ENCODE results near the gene RNF182. TPM values are rescaled to one million over a fixed set of nuclear protein-coding genes. Genes with fewer than 3 reads are reported as not detected.
"Not testable (repeated sequence)": the region's sequence is repeated elsewhere in the genome, so short reads cannot be mapped to it uniquely, and the experiment has no call there.

The RNF182 gene
- total RNA-seq (2014; rRNA removed; shearing (Covaris generic)), result 0.10 and 0.20 TPM in 2 replicates

- H3K27me3 ChIP-seq, result no peaks in the 10 kb centered on the region
- peak within 1 kb of the TSS; percentile 54 for H3K4me3 ChIP-seq
- H3K9me3 ChIP-seq (replicated peaks), result no peaks in the 10 kb centered on the region
- H3K36me3 ChIP-seq, result no peaks in the 10 kb centered on the region
- H3K27ac ChIP-seq, result no peak within 1 kb of the TSS
- no peaks in the 10 kb centered on the region for H3K4me1 ChIP-seq
- no peak for DNase-seq
Measured at GRCh38 chr6:13924949-13925881, at the start of gene RNF182. TSS of gene RNF182 (plus strand) at chr6:13924952. CDS start at chr6:13977120, 52,168 bp downstream.

DNA sequence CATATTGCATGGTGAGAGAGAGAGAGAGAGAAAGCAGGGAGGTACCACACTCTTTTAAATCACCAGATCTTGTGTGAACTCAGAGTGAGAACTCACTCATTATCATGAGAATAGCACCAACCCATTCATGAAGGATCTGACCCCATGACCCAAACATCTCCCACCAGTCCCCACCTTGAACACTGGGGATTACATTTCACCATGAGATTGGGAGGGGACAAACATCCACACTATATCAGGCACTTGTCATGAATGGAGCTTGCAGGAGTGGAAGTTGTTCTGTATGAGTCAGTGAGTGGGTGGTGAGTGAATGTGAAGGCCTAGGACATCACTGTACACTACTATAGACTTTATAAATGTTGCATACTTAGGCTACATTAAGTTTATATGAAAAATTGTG is 47.7 kb upstream of the RNF182 start:
- Histone ChIP-seq H3K27ac (no peak overlapping the region), H3K4me1 (no peaks in the 10 kb centered on the region), H3K36me3 (no peaks in the 10 kb centered on the region), H3K4me3 (no peak overlapping the region), H3K27me3 (no peaks in the 10 kb centered on the region), H3K9me3 (replicated peaks) (no peaks in the 10 kb centered on the region)
- DNase-seq, result no peak

DNA sequence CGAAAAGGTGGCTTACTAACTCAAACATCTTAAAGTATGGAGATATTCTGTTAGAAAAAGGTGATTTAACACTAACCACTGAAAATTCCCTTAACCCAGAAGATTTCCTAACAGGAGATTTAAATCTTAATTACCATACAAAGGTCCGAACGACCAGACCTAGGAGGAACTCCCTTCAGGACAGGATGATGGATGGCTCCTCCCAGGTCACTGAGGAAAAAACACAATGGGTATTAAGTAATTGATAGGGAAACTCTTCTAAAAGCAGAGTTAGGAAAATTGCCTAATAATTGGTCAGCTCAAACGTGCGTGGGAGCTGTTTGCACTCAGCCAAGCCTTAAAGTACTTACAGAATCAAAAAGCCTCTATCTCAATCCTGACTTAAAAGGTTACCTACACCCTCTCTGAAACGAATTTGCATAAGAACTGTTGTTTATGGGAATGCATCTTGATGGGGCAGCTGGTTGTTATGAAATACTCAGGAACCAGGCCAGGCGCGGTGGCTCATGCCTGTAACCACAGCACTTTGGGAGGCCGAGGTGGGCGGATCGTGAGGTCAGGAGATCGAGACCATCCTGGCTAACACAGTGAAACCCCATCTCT is 44.6 kb upstream of the RNF182 start:
- not testable (repeated sequence) for H3K4me1 ChIP-seq; DNase-seq; H3K36me3 ChIP-seq; H3K27ac ChIP-seq; H3K27me3 ChIP-seq; H3K4me3 ChIP-seq; H3K9me3 ChIP-seq (replicated peaks)

DNA sequence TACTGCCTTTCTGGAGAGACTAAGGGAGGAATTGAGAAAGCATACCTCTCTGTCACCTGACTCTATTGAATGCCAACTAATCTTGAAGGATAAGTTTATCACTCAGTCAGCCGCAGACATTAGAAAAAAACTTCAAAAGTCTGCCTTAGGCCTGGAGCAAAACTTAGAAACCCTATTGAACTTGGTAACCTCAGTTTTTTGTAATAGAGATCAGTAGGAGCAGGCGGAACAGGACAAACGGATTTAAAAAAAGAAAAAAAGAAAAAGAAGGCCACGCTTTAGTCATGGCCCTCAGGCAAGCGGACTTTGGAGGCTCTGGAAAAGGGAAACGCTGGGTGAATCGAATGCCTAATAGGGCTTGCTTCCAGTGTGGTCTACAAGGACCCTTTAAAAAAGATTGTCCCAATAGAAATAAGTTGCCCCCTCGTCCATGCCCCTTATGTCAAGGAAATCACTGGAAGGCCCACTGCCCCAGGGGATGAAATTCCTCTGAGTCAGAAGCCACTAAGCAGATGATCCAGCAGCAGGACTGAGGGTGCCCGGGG is 43.1 kb upstream of the RNF182 start:
- Histone ChIP-seq H3K4me1 (no peaks in the 10 kb centered on the region), H3K4me3 (no peak overlapping the region), H3K27me3 (no peaks in the 10 kb centered on the region), H3K9me3 (replicated peaks) (no peaks in the 10 kb centered on the region), H3K27ac (no peak overlapping the region), H3K36me3 (no peaks in the 10 kb centered on the region)
- DNase-seq, result no peak

GRCh38 chr6:13883966-13884365 is 40.8 kb upstream of the RNF182 start:
- Histone ChIP-seq H3K27me3 (no peaks in the 10 kb centered on the region), H3K4me1 (no peaks in the 10 kb centered on the region), H3K27ac (no peak overlapping the region), H3K9me3 (replicated peaks) (no peaks in the 10 kb centered on the region), H3K4me3 (no peak overlapping the region), H3K36me3 (no peaks in the 10 kb centered on the region)
- DNase-seq, result no peak

DNA sequence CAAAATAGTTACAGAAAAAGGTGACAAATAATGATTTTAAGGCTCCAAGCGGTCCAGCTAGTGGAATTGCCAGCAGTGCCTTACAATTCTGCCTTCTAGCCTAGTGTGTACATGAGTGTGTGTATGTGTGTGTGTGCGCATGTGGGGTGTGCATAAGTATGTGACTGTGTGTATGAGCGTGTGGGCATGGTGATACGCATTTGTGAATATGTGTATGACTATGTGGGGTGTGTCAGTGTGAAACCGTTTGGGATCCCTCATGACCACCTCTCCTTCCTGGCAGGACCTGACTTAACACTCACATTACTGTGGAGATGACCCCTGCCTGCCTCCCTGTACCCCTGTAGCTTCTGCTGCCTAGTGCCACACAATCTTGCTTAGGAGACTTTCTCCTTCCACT is 40.4 kb upstream of the RNF182 start:
- no peaks in the 10 kb centered on the region for H3K36me3 ChIP-seq
- no peaks in the 10 kb centered on the region for H3K4me1 ChIP-seq
- no peak overlapping the region for H3K27ac ChIP-seq
- no peak for DNase-seq
- H3K27me3 ChIP-seq, result no peaks in the 10 kb centered on the region
- no peak overlapping the region for H3K4me3 ChIP-seq
- H3K9me3 ChIP-seq (replicated peaks), result no peaks in the 10 kb centered on the region

GRCh38 chr6:13885601-13886000 is 39.2 kb upstream of the RNF182 start:
- Histone ChIP-seq H3K27me3 (no peaks in the 10 kb centered on the region), H3K4me3 (no peak overlapping the region), H3K4me1 (no peaks in the 10 kb centered on the region), H3K9me3 (replicated peaks) (no peaks in the 10 kb centered on the region), H3K27ac (no peak overlapping the region), H3K36me3 (no peaks in the 10 kb centered on the region)
- DNase-seq, result no peak

- DNase-seq, result no peak
Measured at GRCh38 chr6:13886949-13887348, 37.8 kb upstream of the RNF182 start.

DNA sequence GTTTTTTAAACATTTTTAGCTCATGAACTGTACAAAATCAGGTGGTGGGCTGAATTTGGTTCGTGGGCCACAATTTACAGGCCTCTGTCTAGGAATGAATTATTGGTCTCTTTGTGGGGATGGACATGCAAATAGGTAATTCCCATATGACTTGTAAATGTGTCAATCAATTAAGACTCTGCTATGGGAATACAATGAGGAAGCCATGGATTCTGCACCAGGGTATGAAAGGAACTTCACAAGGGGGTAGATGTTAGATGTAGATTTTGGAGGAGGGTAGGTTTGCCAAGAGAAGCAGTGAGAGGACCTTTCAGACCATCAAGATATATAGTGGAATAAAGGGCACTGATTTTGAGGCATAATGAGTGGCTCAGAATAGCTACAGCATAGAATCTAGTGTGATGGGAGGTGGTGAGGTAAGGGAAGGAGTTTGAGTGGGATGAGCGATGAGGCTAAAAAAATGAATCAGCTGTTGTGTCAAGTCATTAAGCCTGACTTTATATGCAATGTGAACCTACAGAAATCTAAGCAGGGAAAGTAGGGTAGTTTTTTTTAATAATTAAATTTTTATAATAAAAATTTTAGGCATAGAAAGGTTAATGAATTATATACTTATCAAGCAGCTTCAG is 32.6 kb upstream of the RNF182 start:
- Histone ChIP-seq H3K36me3 (no peaks in the 10 kb centered on the region), H3K27me3 (no peaks in the 10 kb centered on the region), H3K4me3 (no peak overlapping the region), H3K9me3 (replicated peaks) (no peaks in the 10 kb centered on the region), H3K27ac (no peak overlapping the region), H3K4me1 (no peaks in the 10 kb centered on the region)
- no peak for DNase-seq

More at GRCh38 chr6:13886949-13887348, 37.8 kb upstream of the RNF182 start:
- no peaks in the 10 kb centered on the region for H3K9me3 ChIP-seq (replicated peaks)
- no peaks in the 10 kb centered on the region for H3K27me3 ChIP-seq
- H3K4me3 ChIP-seq, result no peak overlapping the region
- no peaks in the 10 kb centered on the region for H3K4me1 ChIP-seq
- no peak overlapping the region for H3K27ac ChIP-seq
- H3K36me3 ChIP-seq, result no peaks in the 10 kb centered on the region

GRCh38 chr6:13902922-13903321 is 21.8 kb upstream of the RNF182 start:
- Histone ChIP-seq H3K27me3 (no peaks in the 10 kb centered on the region), H3K4me3 (no peak overlapping the region), H3K4me1 (no peaks in the 10 kb centered on the region), H3K27ac (no peak overlapping the region), H3K36me3 (no peaks in the 10 kb centered on the region), H3K9me3 (replicated peaks) (no peaks in the 10 kb centered on the region)
- DNase-seq, result no peak

DNA sequence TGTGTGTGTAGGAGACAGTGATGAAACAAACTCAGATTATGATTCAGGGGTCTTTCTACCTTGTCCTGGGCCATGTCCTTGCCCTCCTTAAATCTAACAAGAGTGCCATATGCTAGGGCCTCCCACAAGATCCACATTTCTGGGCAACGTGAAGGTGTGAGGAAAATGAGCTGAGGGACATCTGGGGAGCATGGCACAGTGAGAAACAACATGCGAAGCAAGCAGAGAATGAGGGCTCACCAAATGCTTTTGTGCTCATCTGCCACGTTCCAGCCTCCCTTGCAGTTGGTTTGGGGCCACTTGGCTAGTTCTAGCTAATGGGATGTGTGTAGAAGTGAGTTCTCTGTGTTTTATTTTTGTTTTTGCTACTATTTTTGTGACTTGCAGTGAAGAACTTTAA is 21.4 kb upstream of the RNF182 start:
- no peaks in the 10 kb centered on the region for H3K36me3 ChIP-seq
- H3K4me3 ChIP-seq, result no peak overlapping the region
- no peaks in the 10 kb centered on the region for H3K27me3 ChIP-seq
- DNase-seq, result no peak
- H3K4me1 ChIP-seq, result no peaks in the 10 kb centered on the region
- H3K27ac ChIP-seq, result no peak overlapping the region
- no peaks in the 10 kb centered on the region for H3K9me3 ChIP-seq (replicated peaks)

DNA sequence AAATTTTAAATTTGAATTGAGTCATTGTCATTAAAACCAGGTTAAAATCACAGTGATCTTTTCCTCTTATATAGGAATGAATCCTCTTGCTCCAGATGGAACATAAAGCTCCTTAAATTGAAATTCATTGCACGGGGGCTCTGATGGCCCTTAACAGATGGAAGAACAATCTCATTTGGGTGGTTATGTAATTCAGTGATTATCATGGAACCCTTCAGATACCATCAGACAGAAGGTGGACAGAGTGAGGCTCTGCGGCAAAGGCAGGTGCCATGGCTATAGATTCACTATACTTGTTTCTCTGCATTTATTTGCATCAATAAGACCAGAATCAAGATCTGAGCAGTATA is 17.8 kb upstream of the RNF182 start:
- no peaks in the 10 kb centered on the region for H3K4me1 ChIP-seq
- H3K27ac ChIP-seq, result no peak overlapping the region
- no peaks in the 10 kb centered on the region for H3K27me3 ChIP-seq
- H3K4me3 ChIP-seq, result no peak overlapping the region
- H3K9me3 ChIP-seq (replicated peaks), result no peaks in the 10 kb centered on the region
- DNase-seq, result no peak
- no peaks in the 10 kb centered on the region for H3K36me3 ChIP-seq

- H3K4me1 ChIP-seq, result no peaks in the 10 kb centered on the region
- no peak overlapping the region for H3K27ac ChIP-seq
- no peaks in the 10 kb centered on the region for H3K9me3 ChIP-seq (replicated peaks)
- H3K4me3 ChIP-seq, result no peak overlapping the region
- H3K27me3 ChIP-seq, result no peaks in the 10 kb centered on the region
- DNase-seq, result no peak
- no peaks in the 10 kb centered on the region for H3K36me3 ChIP-seq
Measured at GRCh38 chr6:13907614-13908215, 17.0 kb upstream of the RNF182 start.

GRCh38 chr6:13908955-13909381 is 15.8 kb upstream of the RNF182 start:
- H3K4me3 ChIP-seq, result no peak overlapping the region
- H3K9me3 ChIP-seq (replicated peaks), result no peaks in the 10 kb centered on the region
- no peaks in the 10 kb centered on the region for H3K36me3 ChIP-seq
- no peak overlapping the region for H3K27ac ChIP-seq
- no peaks in the 10 kb centered on the region for H3K4me1 ChIP-seq
- no peaks in the 10 kb centered on the region for H3K27me3 ChIP-seq
- peak; percentile 29 to 58 for DNase-seq

DNA sequence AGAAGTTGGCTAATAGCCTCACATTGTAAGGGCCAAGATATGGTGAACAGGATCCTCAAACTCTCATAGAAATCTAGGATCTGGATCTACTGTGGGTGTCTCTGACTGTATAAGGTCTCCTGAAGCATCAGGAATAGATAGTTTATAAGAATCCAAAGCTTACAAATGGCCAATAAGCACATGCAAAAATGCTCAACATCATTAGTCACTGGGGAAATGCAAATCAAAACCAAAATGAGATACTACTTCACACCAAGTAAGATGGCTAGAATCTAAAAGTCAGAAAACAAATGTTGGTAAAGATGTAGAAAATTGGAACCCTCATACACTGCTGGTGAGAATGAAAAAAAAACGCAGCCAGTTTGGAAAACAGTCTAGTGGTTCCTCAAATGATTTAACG is 14.3 kb upstream of the RNF182 start:
- Histone ChIP-seq H3K4me3 (no peak overlapping the region), H3K27me3 (no peaks in the 10 kb centered on the region), H3K9me3 (replicated peaks) (no peaks in the 10 kb centered on the region), H3K4me1 (no peaks in the 10 kb centered on the region), H3K27ac (no peak overlapping the region), H3K36me3 (no peaks in the 10 kb centered on the region)
- DNase-seq, result no peak

All from SJCRH30 (cell line).